Measurements from ENCODE around the gene MTMR2.
A peak's percentile ranks its signal among the peaks of the same experiment; 100 is the strongest.
"Not testable (repeated sequence)": the region's sequence is repeated elsewhere in the genome, so short reads cannot be mapped to it uniquely, and the experiment has no call there.

The MTMR2 gene

DNA sequence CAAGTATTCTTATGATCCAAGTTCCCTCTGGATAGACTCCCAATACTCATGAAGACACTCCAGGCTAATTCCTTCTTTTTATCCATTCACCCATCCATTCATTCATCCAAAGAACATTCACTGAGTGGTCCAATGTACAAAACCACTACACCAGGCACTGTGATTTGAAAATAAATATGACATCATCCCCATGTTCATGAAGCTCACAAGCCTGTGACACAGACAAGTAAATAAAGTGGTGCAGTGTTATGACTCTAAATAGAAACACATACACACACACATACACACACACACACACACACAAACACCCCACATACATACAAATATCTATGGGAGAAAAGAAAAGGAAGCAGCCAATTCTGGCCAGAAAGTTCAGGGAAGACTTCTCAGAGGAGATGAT, 35.5 kb downstream of the MTMR2 start:
- no peak for DNase-seq (ENCODE audit: extremely low read depth in 1 of 2, low read depth in 1 of 2)

GRCh38 chr11:95886462-95886861, 37.4 kb downstream of the MTMR2 start:
- no peak for DNase-seq (ENCODE audit: extremely low read depth in 1 of 2, low read depth in 1 of 2)

- DNase-seq (ENCODE audit: extremely low read depth in 1 of 2, low read depth in 1 of 2) = no peak
These were observed 39.1 kb downstream of the MTMR2 start for GRCh38 chr11:95884802-95885201.

GRCh38 chr11:95884376-95884775, 39.5 kb downstream of the MTMR2 start:
- DNase-seq (ENCODE audit: extremely low read depth in 1 of 2, low read depth in 1 of 2) = no peak

GRCh38 chr11:95883381-95883780, 40.5 kb downstream of the MTMR2 start:
- DNase-seq (ENCODE audit: extremely low read depth in 1 of 2, low read depth in 1 of 2) = no peak

DNA sequence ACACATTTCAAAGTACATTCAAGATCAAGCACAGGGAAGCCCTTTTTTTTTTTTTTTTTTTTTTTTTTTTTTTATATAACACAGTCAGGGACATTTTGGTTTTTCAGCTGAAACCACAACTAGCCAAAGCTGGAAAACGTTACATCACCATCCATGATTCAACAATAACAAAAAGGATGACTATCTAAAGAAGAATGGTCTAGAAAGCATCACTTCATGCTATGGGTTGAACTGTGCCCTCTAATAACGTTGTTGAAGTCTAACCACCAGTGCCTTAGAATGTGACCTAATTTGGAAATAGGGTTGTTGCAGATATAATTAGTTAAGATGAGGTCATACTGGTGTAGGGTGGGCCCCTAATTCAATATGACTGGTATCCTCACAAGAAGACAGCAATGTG, 46.6 kb downstream of the MTMR2 start:
- DNase-seq (ENCODE audit: extremely low read depth in 1 of 2, low read depth in 1 of 2) = no peak

DNA sequence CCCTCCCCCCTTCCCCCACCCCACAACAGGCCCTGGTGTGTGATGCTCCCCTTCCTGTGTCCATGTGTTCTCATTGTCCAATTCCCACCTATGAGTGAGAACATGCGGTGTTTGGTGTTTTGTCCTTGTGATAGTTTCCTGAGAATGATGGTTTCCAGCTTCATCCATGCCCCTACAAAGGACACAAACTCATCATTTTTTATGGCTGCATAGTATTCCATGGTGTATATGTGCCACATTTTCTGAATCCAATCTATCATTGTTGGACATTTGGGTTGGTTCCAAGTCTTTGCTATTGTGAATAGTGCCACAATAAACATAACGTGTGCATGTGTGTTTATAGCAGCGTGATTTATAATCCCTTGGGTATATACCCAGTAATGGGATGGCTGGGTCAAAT, 53.0 kb downstream of the MTMR2 start:
- not testable (repeated sequence) for DNase-seq (ENCODE audit: extremely low read depth in 1 of 2, low read depth in 1 of 2)

GRCh38 chr11:95867105-95867504, 56.8 kb downstream of the MTMR2 start:
- no peak for DNase-seq (ENCODE audit: extremely low read depth in 1 of 2, low read depth in 1 of 2)

DNA sequence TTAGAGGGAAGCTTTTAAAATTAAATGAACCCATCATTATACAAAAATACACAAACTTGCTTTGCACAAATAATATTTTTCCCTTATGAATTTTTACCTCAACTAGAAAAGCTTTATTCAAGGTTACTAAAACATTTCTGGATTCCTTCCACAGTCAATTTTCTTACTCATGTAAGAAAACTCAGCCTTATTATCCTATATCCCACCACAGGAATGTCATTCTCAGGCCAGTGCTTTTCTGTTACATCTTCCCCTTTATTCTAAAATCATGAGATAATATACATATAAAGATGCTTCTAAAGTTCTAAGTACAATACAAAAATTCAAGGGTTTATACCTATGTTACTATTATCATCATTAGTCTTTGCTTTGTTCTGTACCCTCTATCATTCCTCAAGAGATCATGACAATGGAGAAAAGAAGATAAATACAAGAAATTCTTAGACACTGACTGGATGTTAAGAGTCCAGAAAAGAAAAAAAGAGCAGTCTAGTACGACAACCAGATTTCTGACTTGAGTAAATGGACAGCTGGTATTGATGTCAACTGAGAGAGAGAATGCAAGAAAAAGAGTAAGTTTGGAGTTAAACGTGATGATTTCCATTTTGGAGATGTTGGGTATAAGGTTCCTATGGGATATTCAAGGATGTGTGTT, 60.3 kb downstream of the MTMR2 start:
- DNase-seq (ENCODE audit: extremely low read depth in 1 of 2, low read depth in 1 of 2) = no peak

- not testable (repeated sequence) for DNase-seq (ENCODE audit: extremely low read depth in 1 of 2, low read depth in 1 of 2)
These were observed 63.9 kb downstream of the MTMR2 start for GRCh38 chr11:95860024-95860423.

DNA sequence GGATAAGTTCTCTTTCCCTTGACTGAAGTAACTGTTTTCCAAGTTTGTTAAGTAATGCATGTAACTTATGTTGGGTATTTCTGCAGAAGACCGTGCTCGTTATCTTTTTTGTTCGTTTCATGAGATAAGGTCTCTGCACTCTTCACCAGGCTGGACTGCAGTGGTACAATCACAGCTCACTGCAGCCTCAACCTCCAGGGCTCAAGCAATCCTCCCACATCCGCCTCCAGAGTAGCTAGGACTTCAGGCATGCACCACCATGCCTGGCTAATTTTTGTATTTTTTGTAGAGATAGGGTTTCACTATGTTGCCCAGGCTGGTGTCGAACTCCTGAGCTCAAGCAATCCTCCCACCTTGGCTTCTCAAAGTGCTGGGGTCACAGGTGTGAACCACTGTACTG, 69.5 kb downstream of the MTMR2 start:
- DNase-seq (ENCODE audit: extremely low read depth in 1 of 2, low read depth in 1 of 2) = not testable (repeated sequence)

DNA sequence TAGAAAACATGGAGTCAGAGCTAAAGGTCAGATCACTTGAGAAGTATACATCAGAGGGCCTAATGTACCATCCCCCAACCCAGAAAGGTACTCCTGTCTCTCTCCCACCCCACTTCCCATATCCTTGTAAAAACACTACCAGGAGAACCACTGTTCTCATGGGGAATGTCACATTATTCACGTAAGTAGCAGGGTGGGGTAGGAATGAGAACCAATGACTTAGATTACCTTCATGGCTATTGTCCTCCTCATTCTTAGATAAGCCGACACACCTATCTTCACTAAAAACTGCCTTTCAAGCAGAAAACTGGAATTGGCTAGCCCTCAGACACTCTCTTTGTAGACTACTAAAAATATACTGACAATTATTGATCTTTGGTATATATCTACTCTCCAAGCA, 70.0 kb downstream of the MTMR2 start:
- no peak for DNase-seq (ENCODE audit: extremely low read depth in 1 of 2, low read depth in 1 of 2)

GRCh38 chr11:95853138-95853537, 70.8 kb downstream of the MTMR2 start:
- DNase-seq (ENCODE audit: extremely low read depth in 1 of 2, low read depth in 1 of 2) = no peak

- no peak for DNase-seq (ENCODE audit: extremely low read depth in 1 of 2, low read depth in 1 of 2)
These were observed 73.8 kb downstream of the MTMR2 start for GRCh38 chr11:95850137-95850536.

DNA sequence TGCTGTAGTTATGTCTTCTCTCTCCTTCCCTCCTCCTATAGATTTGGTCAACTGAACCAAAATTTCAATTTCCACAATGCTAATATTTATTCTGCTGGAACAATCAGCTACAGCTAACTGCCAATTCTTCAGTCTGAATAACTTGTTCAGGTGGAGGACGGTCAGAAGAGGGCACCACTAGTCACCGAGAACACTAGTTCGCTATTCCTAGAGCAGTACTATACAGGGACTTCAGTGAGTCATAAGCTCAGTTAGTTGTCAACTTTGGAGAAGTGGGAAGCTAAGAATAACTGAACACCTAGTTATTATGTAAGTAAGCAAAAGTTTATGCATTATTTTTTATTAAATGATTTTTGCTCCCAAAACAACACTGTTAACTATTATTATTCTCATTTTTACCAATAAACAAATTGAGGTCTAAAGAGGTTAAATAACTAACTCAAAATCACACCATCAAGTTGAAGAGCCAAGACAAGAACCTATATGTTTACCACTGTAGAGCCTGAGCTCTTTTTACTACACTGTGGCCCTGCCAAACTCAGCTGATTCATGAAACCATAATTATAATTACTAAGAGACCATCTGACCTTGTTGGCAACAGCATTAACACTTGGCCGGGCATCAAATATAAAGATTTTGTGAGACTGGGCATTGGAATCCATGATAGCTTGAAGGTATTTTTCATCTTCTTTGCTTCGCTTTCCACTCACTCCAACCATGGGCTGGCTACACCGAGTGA, 74.7 kb downstream of the MTMR2 start:
- DNase-seq (ENCODE audit: extremely low read depth in 1 of 2, low read depth in 1 of 2) = no peak

GRCh38 chr11:95845167-95845566, 78.7 kb downstream of the MTMR2 start:
- DNase-seq (ENCODE audit: extremely low read depth in 1 of 2, low read depth in 1 of 2) = no peak

DNA sequence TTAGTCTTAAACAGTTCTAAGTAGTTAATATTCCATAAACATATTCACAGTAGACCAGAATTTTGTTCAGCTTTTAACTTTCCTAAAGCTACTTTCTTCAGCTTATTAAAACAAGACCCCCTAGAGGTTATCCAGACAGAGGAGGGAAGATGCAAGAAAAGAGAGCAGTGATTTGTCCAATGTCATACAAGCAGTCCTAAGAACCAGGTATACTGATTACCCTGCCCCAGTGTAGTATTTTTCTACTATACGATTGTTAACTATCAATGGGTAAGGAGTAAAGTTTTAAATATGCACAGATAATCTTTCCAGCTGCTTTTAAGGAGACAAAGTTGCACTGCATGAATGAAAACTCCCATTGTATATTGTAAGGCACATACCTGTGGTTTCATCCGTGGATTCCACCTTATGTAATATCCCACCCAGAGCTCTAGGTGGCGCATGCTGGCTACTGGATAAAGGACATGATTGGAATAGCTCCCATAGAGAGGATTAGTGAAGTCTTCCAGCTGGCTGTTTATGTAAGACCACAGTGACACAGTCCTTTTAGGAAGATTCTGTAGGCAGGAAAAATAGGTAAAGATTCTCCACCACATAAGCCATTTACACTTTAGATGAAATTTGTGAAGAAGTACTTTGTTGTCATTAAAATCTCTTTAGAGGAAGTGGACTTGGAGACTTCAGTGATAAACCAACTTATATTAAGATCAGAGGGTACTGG, 88.0 kb downstream of the MTMR2 start:
- peak in 1 of 2 donors; percentile 15 for DNase-seq (ENCODE audit: extremely low read depth in 1 of 2, low read depth in 1 of 2)

GRCh38 chr11:95835351-95835750, 88.6 kb downstream of the MTMR2 start:
- DNase-seq (ENCODE audit: extremely low read depth in 1 of 2, low read depth in 1 of 2) = no peak

- no peak for DNase-seq (ENCODE audit: extremely low read depth in 1 of 2, low read depth in 1 of 2)
These were observed 90.5 kb downstream of the MTMR2 start for GRCh38 chr11:95833378-95833777.

DNA sequence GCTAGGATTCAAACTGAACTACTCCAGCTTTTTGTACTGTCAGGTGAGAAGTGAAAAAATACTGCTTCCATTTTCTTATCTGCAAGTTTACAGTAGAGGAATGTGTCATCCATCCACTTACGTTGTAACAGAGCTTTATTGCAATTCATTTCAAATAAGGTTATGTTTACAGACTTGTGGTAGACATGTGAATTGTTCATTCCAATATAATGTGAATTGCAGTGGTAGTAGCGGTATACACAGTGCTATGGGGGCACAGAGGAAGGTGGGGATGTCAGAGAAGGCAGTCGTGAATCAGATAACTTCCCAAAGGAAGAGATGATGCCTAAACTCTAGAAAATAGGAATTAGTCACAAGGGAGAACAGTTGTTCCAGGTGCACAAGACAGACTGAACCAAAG, 91.1 kb downstream of the MTMR2 start:
- no peak for DNase-seq (ENCODE audit: extremely low read depth in 1 of 2, low read depth in 1 of 2)

DNA sequence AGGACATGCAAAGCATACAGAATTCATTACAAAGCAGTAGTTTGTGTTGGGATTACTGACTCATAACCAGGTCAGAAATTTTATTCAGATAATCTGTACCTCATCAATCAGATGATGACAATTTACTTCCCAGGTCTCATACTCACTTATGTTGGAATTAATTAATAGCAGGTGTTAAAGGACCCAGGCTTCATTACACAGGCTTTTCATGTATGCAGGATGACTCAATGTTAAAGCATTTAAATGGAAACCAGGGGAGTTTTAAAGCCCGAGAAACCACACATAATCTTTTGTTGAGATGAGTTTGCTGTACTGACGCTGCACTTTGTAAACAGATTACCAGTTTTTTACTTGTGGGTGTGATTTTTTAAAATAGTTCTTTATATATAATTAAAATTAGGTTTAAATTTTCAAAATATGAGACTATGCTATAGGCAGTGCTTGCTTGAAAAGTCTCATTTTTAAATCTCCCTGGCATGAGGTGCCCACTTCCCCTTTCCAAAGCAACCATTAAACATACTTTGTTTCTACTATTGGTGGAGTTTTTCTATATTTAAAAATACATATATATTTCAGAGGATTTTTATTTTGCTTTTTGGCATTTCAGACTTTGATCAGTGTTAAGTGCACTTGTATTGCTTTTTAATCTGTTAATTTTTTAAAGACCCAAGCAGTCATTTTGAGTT, 92.6 kb downstream of the MTMR2 start:
- no peak for DNase-seq (ENCODE audit: extremely low read depth in 1 of 2, low read depth in 1 of 2)
